Sigmoid colon (tissue), 7 donors: ENCODE measurements around the gene VANGL2. TPM values are rescaled to one million over a fixed set of nuclear protein-coding genes. Genes with fewer than 3 reads are reported as not detected.

Experiments used
- DNase-seq: peaks from one replicate; pipeline ENCODE4 v3.0.0-alpha.2; 2019
- H3K27ac ChIP-seq, 4 donors: fragments of 200-600 bp; sonication (generic); one replicate each; pipeline ENCODE4 v1.5.1; 2016 to 2019; ENCODE audit warnings: mild to moderate bottlenecking in 1 of 4
- H3K27me3 ChIP-seq, 3 donors: fragments of 200-600 bp; sonication (generic); one replicate each; pipeline ENCODE4 v1.5.1; 2019; ENCODE audit warnings: mild to moderate bottlenecking in 1 of 3
- H3K36me3 ChIP-seq, 4 donors: fragments of 200-600 bp; sonication (generic); one replicate each; pipeline ENCODE4 v1.5.1; 2016 to 2019
- H3K4me1 ChIP-seq, 4 donors: fragments of 200-600 bp; sonication (generic); one replicate each; pipeline ENCODE4 v1.5.1; 2017 to 2019
- H3K4me3 ChIP-seq, 4 donors: fragments of 200-600 bp; sonication (generic); one replicate each; pipeline ENCODE4 v1.5.1; 2017 to 2019; ENCODE audit warnings: mild to moderate bottlenecking in 2 of 4, moderate library complexity in 1 of 4
- H3K9me3 ChIP-seq, 4 donors: fragments of 200-600 bp in 3 of 4; sonication (generic) in 3 of 4; one replicate each; pipeline versions ENCODE4 v1.5.1 to v1.6.1; 2013 to 2019
- CTCF ChIP-seq, 4 experiments: fragments of 450-650 bp in 3 of 4; fragments of 200-600 bp in 1 of 4; IDR thresholded peaks; one replicate each; pipeline ENCODE4 v1.5.1; 2016 to 2019; ENCODE audit warnings: antibody characterized with exemption in 4 of 4, mild to moderate bottlenecking in 3 of 4, moderate library complexity in 2 of 4
- EP300 ChIP-seq, 4 donors: sonication (generic); formaldehyde crosslinking; IDR thresholded peaks; one replicate each; pipeline ENCODE4 v1.6.1; 2017; ENCODE audit warnings: antibody characterized with exemption in 4 of 4
- POLR2A ChIP-seq, 2 donors: fragments of 450-650 bp; IDR thresholded peaks; one replicate each; pipeline ENCODE4 v1.6.1; 2016; ENCODE audit warnings: antibody characterized with exemption in 2 of 2, mild to moderate bottlenecking in 2 of 2, moderate library complexity in 2 of 2
- POLR2AphosphoS5 ChIP-seq, 4 donors: sonication (generic); formaldehyde crosslinking; IDR thresholded peaks; one replicate each; pipeline ENCODE4 v1.6.1; 2017; ENCODE audit warnings: antibody characterized with exemption in 4 of 4
- WGBS, 2 donors: extraction: QIAGEN DNeasy Blood & Tissue Kit; methylation state at CpG; one replicate each; pipeline ENCODE4 v1.1.7; 2013; 5-methylcytosine and 5-hydroxymethylcytosine counted together
- intact Hi-C: fragments of 100-400 bp; cut with DNase I; formaldehyde crosslinking; loops from one replicate; pipeline ENCODE4 v1.15.1; 2023
- polyA plus RNA-seq, 3 donors: library from polyadenylated mRNA; stranded (reverse); fragments of 200-250 nt; gene quantifications; one replicate each; pipeline ENCODE4 v1.2.3, GENCODE V29; 2013
- total RNA-seq, 4 donors: library from RNA; depleted of rRNA; stranded (reverse); fragments of >200 nt; gene quantifications; one replicate each; pipeline ENCODE4 v1.1.0, GENCODE V29; 2016
- donor health status: healthy with polysubstance abuse.
- donor health status: Bipolar disorder and iron deficiency.
- donor health status: healthy.

The VANGL2 gene
- total and polyA plus RNA-seq, 7 donors = 1.8 to 6.6 (median 3.4) TPM

- no peaks in the 10 kb centered on the region for H3K36me3 ChIP-seq
- 77 to 81% methylated on average over 4 of the region's 4 CpGs for WGBS, 2 donors
- H3K27ac ChIP-seq = no peak overlapping the region
- intact Hi-C loops = no loop called here
- no peak for TF ChIP-seq POLR2A (IDR thresholded peaks at IDR 0.05)
- TF ChIP-seq POLR2AphosphoS5 (IDR thresholded peaks at IDR 0.05) = no peak
- H3K27me3 ChIP-seq = peaks cover 0 to 17% (median 11%) of the 10 kb centered on the region in 3 donors
- DNase-seq = no peak
- no peaks in the 10 kb centered on the region for H3K4me1 ChIP-seq
- no peak overlapping the region for H3K4me3 ChIP-seq
- no peaks in the 10 kb centered on the region for H3K9me3 ChIP-seq
Measured at GRCh38 chr1:160367934-160368923, 32.1 kb upstream of the VANGL2 start.

- no peaks in the 10 kb centered on the region for H3K36me3 ChIP-seq
- H3K9me3 ChIP-seq = no peaks in the 10 kb centered on the region
- no peak for DNase-seq
- 39 to 55% methylated on average over 1 of the region's 1 CpG for WGBS, 2 donors
- TF ChIP-seq CTCF (IDR thresholded peaks at IDR 0.05) = no peak
- no peak for TF ChIP-seq POLR2A (IDR thresholded peaks at IDR 0.05)
- TF ChIP-seq EP300 (IDR thresholded peaks at IDR 0.05) = no peak
- no peak for TF ChIP-seq POLR2AphosphoS5 (IDR thresholded peaks at IDR 0.05)
- no peak overlapping the region for H3K27ac ChIP-seq
- peaks cover 0 to 17% (median 11%) of the 10 kb centered on the region in 3 donors for H3K27me3 ChIP-seq
- no peak overlapping the region for H3K4me3 ChIP-seq
- no peaks in the 10 kb centered on the region for H3K4me1 ChIP-seq
- intact Hi-C loops = no loop called here
Measured at GRCh38 chr1:160369087-160369486, 31.3 kb upstream of the VANGL2 start.

- H3K27me3 ChIP-seq = peaks cover 0 to 17% (median 11%) of the 10 kb centered on the region in 3 donors
- H3K9me3 ChIP-seq = no peaks in the 10 kb centered on the region
- no peaks in the 10 kb centered on the region for H3K36me3 ChIP-seq
- no peak overlapping the region for H3K27ac ChIP-seq
- intact Hi-C loops = loop anchor here (10.0 kb wide), 1 partner anchor 266 kb away; no protein-coding TSS in a partner anchor
- WGBS, 2 donors = 83 to 85% methylated on average over 42 of the region's 42 CpGs
- no peaks in the 10 kb centered on the region for H3K4me1 ChIP-seq
- H3K4me3 ChIP-seq = no peak overlapping the region
- TF ChIP-seq POLR2A (IDR thresholded peaks at IDR 0.05) (no peak), POLR2AphosphoS5 (IDR thresholded peaks at IDR 0.05) (no peak), EP300 (IDR thresholded peaks at IDR 0.05) (no peak), CTCF (IDR thresholded peaks at IDR 0.05) (no peak)
- no peak for DNase-seq
Measured at GRCh38 chr1:160370561-160371345, 29.6 kb upstream of the VANGL2 start.

GRCh38 chr1:160371346-160371631 lies 29.1 kb upstream of the VANGL2 start:
- no peak overlapping the region for H3K27ac ChIP-seq
- H3K4me1 ChIP-seq = peaks cover 0 to 2% (median 0%) of the 10 kb centered on the region in 4 donors
- no peak overlapping the region for H3K4me3 ChIP-seq
- no peaks in the 10 kb centered on the region for H3K9me3 ChIP-seq
- intact Hi-C loops = loop anchor here (10.0 kb wide), 1 partner anchor 266 kb away; no protein-coding TSS in a partner anchor
- peaks cover 0 to 17% (median 11%) of the 10 kb centered on the region in 3 donors for H3K27me3 ChIP-seq
- DNase-seq = no peak
- H3K36me3 ChIP-seq = no peaks in the 10 kb centered on the region
- no peak for TF ChIP-seq POLR2A (IDR thresholded peaks at IDR 0.05)
- TF ChIP-seq EP300 (IDR thresholded peaks at IDR 0.05) = no peak
- no peak for TF ChIP-seq CTCF (IDR thresholded peaks at IDR 0.05)
- TF ChIP-seq POLR2AphosphoS5 (IDR thresholded peaks at IDR 0.05) = no peak

GRCh38 chr1:160371756-160372155 lies 28.6 kb upstream of the VANGL2 start:
- Histone ChIP-seq H3K27ac (no peak overlapping the region), H3K4me3 (no peak overlapping the region), H3K4me1 (peaks cover 0 to 4% (median 0%) of the 10 kb centered on the region in 4 donors), H3K36me3 (no peaks in the 10 kb centered on the region), H3K27me3 (peaks cover 0 to 17% (median 11%) of the 10 kb centered on the region in 3 donors), H3K9me3 (no peaks in the 10 kb centered on the region)
- intact Hi-C loops = loop anchor here (10.0 kb wide), 1 partner anchor 267 kb away; no protein-coding TSS in a partner anchor
- no peak for TF ChIP-seq CTCF (IDR thresholded peaks at IDR 0.05)
- TF ChIP-seq POLR2AphosphoS5 (IDR thresholded peaks at IDR 0.05) = no peak
- TF ChIP-seq EP300 (IDR thresholded peaks at IDR 0.05) = no peak
- TF ChIP-seq POLR2A (IDR thresholded peaks at IDR 0.05) = no peak
- no peak for DNase-seq
- 83 to 88% methylated on average over 4 of the region's 4 CpGs for WGBS, 2 donors
